ENCODE measurements around the gene AKT1. TPM values are rescaled to one million over a fixed set of nuclear protein-coding genes. Genes with fewer than 3 reads are reported as not detected.

AKT1 gene
- polyA plus RNA-seq, 2 donors, result 62.6 to 62.9 TPM

Other genes with a start within 250 kb of the AKT1 start
- under 1 TPM in 1 of 2 donors, not detected in 1; 0.06 TPM for gene C14orf180, start 216.0 kb downstream of the AKT1 start, polyA plus RNA-seq
- under 1 TPM; 0.02 to 0.06 TPM for gene TMEM179, start 191.0 kb downstream of the AKT1 start, polyA plus RNA-seq
- 10 to 100 TPM; 26.6 to 41.9 TPM for gene INF2, start 106.1 kb downstream of the AKT1 start, polyA plus RNA-seq
- gene ADSS1, start 71.5 kb downstream of the AKT1 start, polyA plus RNA-seq, result 10 to 100 TPM in 1 of 2 donors, 1 to 10 TPM in 1; 5.8 to 10.2 TPM
- gene SIVA1, start 42.6 kb downstream of the AKT1 start, polyA plus RNA-seq, result 100 to 1,000 TPM in 1 of 2 donors, 10 to 100 TPM in 1; 60.5 to 159 TPM
- 1 to 10 TPM; 5.0 TPM for gene ZBTB42, start 5.4 kb upstream of the AKT1 start, polyA plus RNA-seq
- 10 to 100 TPM; 19.8 to 37.5 TPM for gene CEP170B, start 69.5 kb upstream of the AKT1 start, polyA plus RNA-seq
- under 1 TPM; 0.53 to 0.65 TPM for gene PLD4, start 129.1 kb upstream of the AKT1 start, polyA plus RNA-seq
- 100 to 1,000 TPM in 1 of 2 donors, 10 to 100 TPM in 1; 67.4 to 104 TPM for gene AHNAK2, start 182.6 kb upstream of the AKT1 start, polyA plus RNA-seq
- gene CLBA1, start 190.0 kb upstream of the AKT1 start, polyA plus RNA-seq, result 1 to 10 TPM; 6.5 to 8.3 TPM
- 10 to 100 TPM; 23.5 to 24.7 TPM for gene CDCA4, start 225.3 kb upstream of the AKT1 start, polyA plus RNA-seq